K562 (cell line): Measurements from ENCODE around the gene RPS23.

ENCODE experiments used
- DPF2 ChIP-seq: fragments of 450-650 bp; IDR thresholded peaks from 2 replicates; pipeline ENCODE4 v1.6.1; 2016
- POLR2A ChIP-seq: fragments of 450-650 bp; conservative IDR thresholded peaks from 2 replicates; pipeline ENCODE4 v1.6.1; 2016
- RAD21 ChIP-seq, 2 experiments: fragments of 250-450 bp in 1 of 2; fragments of 450-650 bp in 1 of 2; sonication (Bioruptor Pico) in 1 of 2; formaldehyde crosslinking in 1 of 2; IDR thresholded peaks in 1 of 2; conservative IDR thresholded peaks in 1 of 2; 2 replicates each; pipeline versions ENCODE4 v1.4.0 to v1.8.0; 2020 to 2022; ENCODE audit warnings: mild to moderate bottlenecking in 2 of 2, moderate library complexity in 1 of 2
- ZBTB7A ChIP-seq: IDR thresholded peaks from 2 replicates; pipeline ENCODE4 v1.6.1; 2011; ENCODE audit warnings: low read depth, mild to moderate bottlenecking, low read length, moderate library complexity, borderline replicate concordance; ENCODE audit not compliant: control insufficient read depth
- ZNF124 ChIP-seq: sonication (generic); formaldehyde crosslinking; IDR thresholded peaks from 2 replicates; pipeline ENCODE4 v1.8.1; 2022; ENCODE audit warnings: missing genetic modification reagents
- TF ChIP-seq, protein P1 (sequence below), 3 experiments: IDR thresholded peaks in 2 of 3; conservative IDR thresholded peaks in 1 of 3; 2 replicates each; pipeline ENCODE4 v1.5.1; 2011 to 2012; ENCODE audit warnings: low read length in 3 of 3, mild to moderate bottlenecking in 3 of 3, control low read depth in 2 of 3, improper control_type of control experiment in 1 of 3, inconsistent platforms in 1 of 3, low read depth in 1 of 3, mixed read lengths in 1 of 3, moderate library complexity in 1 of 3; ENCODE audit not compliant: insufficient read depth in 2 of 3
- TF ChIP-seq, protein P2 (sequence below): fragments of 450-650 bp; IDR thresholded peaks from 2 replicates; pipeline ENCODE4 v1.6.1; 2016; ENCODE audit warnings: low read depth, mild to moderate bottlenecking, moderate library complexity
- TF ChIP-seq, protein P3 (sequence below): sonication (generic); formaldehyde crosslinking; IDR thresholded peaks from 2 replicates; pipeline ENCODE4 v1.9.0; 2022; ENCODE audit warnings: mild to moderate bottlenecking, missing genetic modification reagents
- TF ChIP-seq, protein P4 (sequence below): fragments of 250-450 bp; sonication (Bioruptor Pico); IDR thresholded peaks from 2 replicates; pipeline ENCODE4 v1.4.0; 2020; ENCODE audit warnings: mild to moderate bottlenecking, moderate library complexity

DNA sequence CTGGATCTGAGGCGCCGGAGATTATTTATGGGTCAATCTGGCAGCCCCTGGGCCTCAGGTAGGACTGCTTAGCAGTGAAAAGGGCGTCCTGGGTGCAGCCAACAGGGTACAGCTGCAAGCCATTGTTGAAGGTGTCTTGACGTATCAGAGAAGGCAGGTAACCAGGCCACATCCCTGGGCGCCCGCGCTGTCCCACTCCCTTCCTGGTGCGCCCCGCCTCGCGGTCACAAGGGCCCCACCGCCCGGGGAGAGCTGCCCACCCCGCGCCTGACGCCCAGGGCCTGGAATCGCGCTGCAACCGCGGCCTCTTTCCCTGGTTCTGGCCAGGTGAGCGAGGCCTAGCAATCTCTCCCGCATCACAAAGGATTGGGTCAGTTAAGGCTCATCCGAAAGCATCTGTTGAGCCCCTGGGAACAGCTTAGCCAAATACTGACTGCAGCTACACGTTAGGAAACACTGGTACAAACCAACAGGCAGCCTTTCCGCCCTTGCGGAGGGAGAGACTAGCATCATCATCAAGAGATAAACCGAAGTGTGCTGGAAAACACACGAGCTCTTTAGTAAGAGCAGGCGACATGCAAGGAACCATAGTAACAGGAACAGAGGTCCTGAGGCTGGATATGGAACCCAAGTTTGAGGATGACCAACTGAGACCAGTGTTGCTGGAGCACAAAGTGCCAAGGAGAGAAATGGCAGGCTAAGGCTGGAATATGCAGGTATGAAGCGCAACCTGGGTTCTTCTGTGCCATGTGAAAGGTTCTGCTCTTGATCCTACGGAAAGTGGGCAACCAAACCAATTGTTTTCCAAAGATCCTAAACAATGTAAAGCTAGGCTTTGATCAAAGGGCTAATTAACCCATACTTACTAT, 3.6 kb downstream of the RPS23 start:
- TF ChIP-seq ZBTB7A = no peak
- TF ChIP-seq, protein P1, sequence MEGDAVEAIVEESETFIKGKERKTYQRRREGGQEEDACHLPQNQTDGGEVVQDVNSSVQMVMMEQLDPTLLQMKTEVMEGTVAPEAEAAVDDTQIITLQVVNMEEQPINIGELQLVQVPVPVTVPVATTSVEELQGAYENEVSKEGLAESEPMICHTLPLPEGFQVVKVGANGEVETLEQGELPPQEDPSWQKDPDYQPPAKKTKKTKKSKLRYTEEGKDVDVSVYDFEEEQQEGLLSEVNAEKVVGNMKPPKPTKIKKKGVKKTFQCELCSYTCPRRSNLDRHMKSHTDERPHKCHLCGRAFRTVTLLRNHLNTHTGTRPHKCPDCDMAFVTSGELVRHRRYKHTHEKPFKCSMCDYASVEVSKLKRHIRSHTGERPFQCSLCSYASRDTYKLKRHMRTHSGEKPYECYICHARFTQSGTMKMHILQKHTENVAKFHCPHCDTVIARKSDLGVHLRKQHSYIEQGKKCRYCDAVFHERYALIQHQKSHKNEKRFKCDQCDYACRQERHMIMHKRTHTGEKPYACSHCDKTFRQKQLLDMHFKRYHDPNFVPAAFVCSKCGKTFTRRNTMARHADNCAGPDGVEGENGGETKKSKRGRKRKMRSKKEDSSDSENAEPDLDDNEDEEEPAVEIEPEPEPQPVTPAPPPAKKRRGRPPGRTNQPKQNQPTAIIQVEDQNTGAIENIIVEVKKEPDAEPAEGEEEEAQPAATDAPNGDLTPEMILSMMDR (IDR thresholded peaks at IDR 0.05 in 2 of 3, conservative IDR thresholded peaks at IDR 0.05 in 1 of 3; ENCODE audit: insufficient read depth in 2 of 3, low read depth in 1 of 3, low read length in 3 of 3) = no peak
- TF ChIP-seq, protein P2, sequence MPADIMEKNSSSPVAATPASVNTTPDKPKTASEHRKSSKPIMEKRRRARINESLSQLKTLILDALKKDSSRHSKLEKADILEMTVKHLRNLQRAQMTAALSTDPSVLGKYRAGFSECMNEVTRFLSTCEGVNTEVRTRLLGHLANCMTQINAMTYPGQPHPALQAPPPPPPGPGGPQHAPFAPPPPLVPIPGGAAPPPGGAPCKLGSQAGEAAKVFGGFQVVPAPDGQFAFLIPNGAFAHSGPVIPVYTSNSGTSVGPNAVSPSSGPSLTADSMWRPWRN = no peak
- peak; percentile 74 for TF ChIP-seq POLR2A
- no peak for TF ChIP-seq ZNF124 (CRISPR knock-in tag)
- TF ChIP-seq, protein P3, sequence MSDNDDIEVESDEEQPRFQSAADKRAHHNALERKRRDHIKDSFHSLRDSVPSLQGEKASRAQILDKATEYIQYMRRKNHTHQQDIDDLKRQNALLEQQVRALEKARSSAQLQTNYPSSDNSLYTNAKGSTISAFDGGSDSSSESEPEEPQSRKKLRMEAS = no peak
- no peak for TF ChIP-seq DPF2
- no peak for TF ChIP-seq RAD21 (CRISPR knock-in tag; conservative IDR thresholded peaks at IDR 0.05 in 1 of 2, IDR thresholded peaks at IDR 0.05 in 1 of 2)
- TF ChIP-seq, protein P4, sequence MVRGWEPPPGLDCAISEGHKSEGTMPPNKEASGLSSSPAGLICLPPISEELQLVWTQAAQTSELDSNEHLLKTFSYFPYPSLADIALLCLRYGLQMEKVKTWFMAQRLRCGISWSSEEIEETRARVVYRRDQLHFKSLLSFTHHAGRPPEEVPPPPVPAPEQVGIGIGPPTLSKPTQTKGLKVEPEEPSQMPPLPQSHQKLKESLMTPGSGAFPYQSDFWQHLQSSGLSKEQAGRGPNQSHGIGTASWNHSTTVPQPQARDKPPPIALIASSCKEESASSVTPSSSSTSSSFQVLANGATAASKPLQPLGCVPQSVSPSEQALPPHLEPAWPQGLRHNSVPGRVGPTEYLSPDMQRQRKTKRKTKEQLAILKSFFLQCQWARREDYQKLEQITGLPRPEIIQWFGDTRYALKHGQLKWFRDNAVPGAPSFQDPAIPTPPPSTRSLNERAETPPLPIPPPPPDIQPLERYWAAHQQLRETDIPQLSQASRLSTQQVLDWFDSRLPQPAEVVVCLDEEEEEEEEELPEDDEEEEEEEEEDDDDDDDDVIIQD (CRISPR knock-in tag) = no peak
